ENCODE results near the gene STING1.

DNA sequence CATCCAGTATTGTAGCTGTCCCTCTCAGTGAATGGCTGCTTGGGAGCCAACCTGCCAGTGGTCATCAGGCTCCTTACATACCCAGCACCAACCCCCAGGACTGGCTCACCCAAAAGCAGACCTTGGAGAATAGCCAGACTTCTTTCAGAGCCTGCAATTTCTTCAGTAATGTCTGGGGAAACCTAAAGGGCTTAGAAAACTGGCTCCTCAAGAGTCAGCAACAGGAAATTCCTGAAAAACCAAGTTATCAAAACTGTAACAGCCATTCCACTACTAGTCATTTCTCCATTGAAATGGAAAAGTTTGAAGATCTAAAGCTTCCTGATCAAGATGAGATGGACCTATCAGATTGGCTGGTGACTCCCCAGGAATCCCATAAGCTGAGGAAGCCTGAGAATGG is 12.3 kb upstream of the STING1 start:
- TF ChIP-seq CTCF (IDR thresholded peaks at IDR 0.05; ENCODE audit: borderline replicate concordance, extremely low read depth, low read length, poor library complexity, severe bottlenecking), result no peak
- TF ChIP-seq EZH2 (IDR thresholded peaks at IDR 0.05; ENCODE audit: borderline replicate concordance, low read depth, low read length, severe bottlenecking), result no peak
